ENCODE results near the gene METTL25B.

- TF ChIP-seq EP300 (IDR thresholded peaks at IDR 0.05) (no peak), CTCF (IDR thresholded peaks at IDR 0.05) (no peak)
These were observed 45.9 kb upstream of the METTL25B start for GRCh38 chr1:156682166-156682890.
